Upper lobe of left lung (tissue), 6 donors: ENCODE data around the gene UGT1A4. TPM values are rescaled to one million over a fixed set of nuclear protein-coding genes. Genes with fewer than 3 reads are reported as not detected.

Source experiments
- ATAC-seq, 2 donors: fragments of 200-7000 bp; cut with Tn5 transposase; one replicate each; pipeline ENCODE4 v1.9.1; 2022; ENCODE audit warnings: mild to moderate bottlenecking in 2 of 2, moderate library complexity in 2 of 2; ENCODE audit not compliant: low FRiP score in 2 of 2
- DNase-seq, 2 donors: peaks; one replicate each; pipeline ENCODE4 v3.0.0-alpha.2; 2019 to 2020
- H3K27ac ChIP-seq, 4 donors: fragments of 200-600 bp; sonication (generic); one replicate each; pipeline ENCODE4 v1.5.1; 2016 to 2019
- H3K27me3 ChIP-seq, 4 donors: fragments of 200-600 bp; sonication (generic); one replicate each; pipeline ENCODE4 v1.5.1; 2017 to 2019
- H3K36me3 ChIP-seq, 4 donors: fragments of 200-600 bp; sonication (generic); one replicate each; pipeline ENCODE4 v1.5.1; 2016 to 2019
- H3K4me1 ChIP-seq, 4 donors: fragments of 200-600 bp; sonication (generic); one replicate each; pipeline ENCODE4 v1.5.1; 2018 to 2019
- H3K4me3 ChIP-seq, 4 donors: fragments of 200-600 bp; sonication (generic); one replicate each; pipeline ENCODE4 v1.5.1; 2017 to 2019; ENCODE audit warnings: mild to moderate bottlenecking in 2 of 4, moderate library complexity in 1 of 4
- H3K9me3 ChIP-seq, 4 donors: fragments of 200-600 bp; sonication (generic); one replicate each; pipeline ENCODE4 v1.5.1; 2018 to 2019
- EP300 ChIP-seq, 4 donors: sonication (generic); formaldehyde crosslinking; IDR thresholded peaks; one replicate each; pipeline ENCODE4 v1.5.1; 2017; ENCODE audit warnings: antibody characterized with exemption in 4 of 4, control low read depth in 2 of 4
- POLR2A ChIP-seq, 4 donors: fragments of 450-650 bp; IDR thresholded peaks; one replicate each; pipeline ENCODE4 v1.5.1; 2016 to 2017; ENCODE audit warnings: antibody characterized with exemption in 4 of 4, mild to moderate bottlenecking in 2 of 4
- POLR2AphosphoS5 ChIP-seq, 2 donors: sonication (generic); formaldehyde crosslinking; IDR thresholded peaks; one replicate each; pipeline ENCODE4 v1.5.1; 2017; ENCODE audit warnings: antibody characterized with exemption in 2 of 2
- WGBS, 2 donors: methylation state at CpG; one replicate each; pipeline ENCODE4 v1.1.5; 2017 to 2018; 5-methylcytosine and 5-hydroxymethylcytosine counted together
- total RNA-seq, 6 donors: library from RNA; depleted of rRNA in 4 of 6; stranded (reverse); fragments of >200 nt in 4 of 6; gene quantifications; one replicate each; pipeline versions ENCODE4 v1.1.0 to v1.2.1, GENCODE V29; 2016 to 2021
- TF ChIP-seq, protein P1 (sequence below), 6 experiments: fragments of 450-650 bp in 4 of 6; fragments of 200-600 bp in 2 of 6; sonication (generic) in 2 of 6; IDR thresholded peaks; one replicate each; pipeline ENCODE4 v1.5.1; 2016 to 2019; ENCODE audit warnings: antibody characterized with exemption in 6 of 6
- donor health status: DM: no; HTN: no; CAD: no; lungs with moderate emphysema.
- donor health status: DM: no; HTN: yes; CAD: no; lungs with severe emphysema.

UGT1A4 gene
- total RNA-seq, 6 donors from 2014 or later: 0.14 to 0.69 (median 0.27) TPM; not detected in 2

DNA sequence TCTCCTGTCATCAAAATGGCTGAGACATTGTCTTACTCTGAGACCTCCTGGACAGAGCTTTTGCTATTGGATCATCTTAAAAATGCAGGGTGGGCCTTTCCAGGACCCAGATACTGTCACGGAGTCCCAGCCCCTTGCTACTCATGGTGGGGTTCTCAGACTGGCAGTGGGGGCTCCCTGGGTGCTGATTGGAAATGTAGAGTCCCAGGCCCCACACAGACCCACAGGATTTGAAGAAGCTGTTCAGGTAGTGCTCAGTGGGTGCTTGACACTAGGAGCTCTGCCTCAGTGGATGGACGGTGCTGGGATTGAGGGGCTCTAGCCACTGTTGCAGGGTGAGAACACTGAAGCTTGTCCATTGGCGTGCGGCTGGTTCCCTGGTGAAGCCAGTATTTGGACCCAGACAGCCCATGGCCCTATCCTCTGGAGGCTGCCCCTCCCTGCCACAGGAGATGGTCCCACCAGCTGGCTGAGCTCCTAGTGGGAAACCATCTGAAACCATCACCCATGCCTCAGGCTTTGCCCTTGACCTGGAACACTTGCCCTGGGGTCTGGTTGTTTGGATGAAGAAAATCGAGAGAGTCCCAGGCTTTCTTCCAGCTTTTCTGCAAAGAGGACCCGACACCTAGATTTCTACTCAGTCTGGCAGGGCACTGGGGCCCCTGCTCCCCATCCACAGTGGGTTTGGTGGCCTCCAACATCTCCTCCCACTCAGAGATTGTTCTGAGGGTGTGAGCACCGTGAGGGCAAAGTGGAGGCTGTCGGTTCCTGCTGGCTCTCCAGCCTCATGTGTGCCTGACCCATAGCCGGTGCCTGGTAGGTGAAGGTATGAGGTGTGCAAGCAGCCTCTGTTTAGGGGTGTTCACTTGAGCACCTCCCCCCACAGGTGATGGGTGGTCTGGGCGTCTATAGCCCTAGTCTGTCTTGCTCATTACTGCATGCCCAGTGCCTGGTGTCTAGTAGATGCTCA, 89.7 kb downstream of the UGT1A4 start:
- DNase-seq: peak in 1 of 2 donors; percentile 6
- H3K4me3 ChIP-seq: no peak overlapping the region
- no peaks in the 10 kb centered on the region for H3K27me3 ChIP-seq
- WGBS, 2 donors: 70 to 84% methylated on average over 5 to 8 of the region's 10 CpGs
- H3K4me1 ChIP-seq: no peaks in the 10 kb centered on the region
- no peak for ATAC-seq
- no peaks in the 10 kb centered on the region for H3K36me3 ChIP-seq
- TF ChIP-seq EP300 (IDR thresholded peaks at IDR 0.05): no peak
- TF ChIP-seq POLR2A (IDR thresholded peaks at IDR 0.05): no peak
- TF ChIP-seq POLR2AphosphoS5 (IDR thresholded peaks at IDR 0.05): no peak
- TF ChIP-seq, protein P1, sequence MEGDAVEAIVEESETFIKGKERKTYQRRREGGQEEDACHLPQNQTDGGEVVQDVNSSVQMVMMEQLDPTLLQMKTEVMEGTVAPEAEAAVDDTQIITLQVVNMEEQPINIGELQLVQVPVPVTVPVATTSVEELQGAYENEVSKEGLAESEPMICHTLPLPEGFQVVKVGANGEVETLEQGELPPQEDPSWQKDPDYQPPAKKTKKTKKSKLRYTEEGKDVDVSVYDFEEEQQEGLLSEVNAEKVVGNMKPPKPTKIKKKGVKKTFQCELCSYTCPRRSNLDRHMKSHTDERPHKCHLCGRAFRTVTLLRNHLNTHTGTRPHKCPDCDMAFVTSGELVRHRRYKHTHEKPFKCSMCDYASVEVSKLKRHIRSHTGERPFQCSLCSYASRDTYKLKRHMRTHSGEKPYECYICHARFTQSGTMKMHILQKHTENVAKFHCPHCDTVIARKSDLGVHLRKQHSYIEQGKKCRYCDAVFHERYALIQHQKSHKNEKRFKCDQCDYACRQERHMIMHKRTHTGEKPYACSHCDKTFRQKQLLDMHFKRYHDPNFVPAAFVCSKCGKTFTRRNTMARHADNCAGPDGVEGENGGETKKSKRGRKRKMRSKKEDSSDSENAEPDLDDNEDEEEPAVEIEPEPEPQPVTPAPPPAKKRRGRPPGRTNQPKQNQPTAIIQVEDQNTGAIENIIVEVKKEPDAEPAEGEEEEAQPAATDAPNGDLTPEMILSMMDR (IDR thresholded peaks at IDR 0.05): no peak
- no peaks in the 10 kb centered on the region for H3K9me3 ChIP-seq
- no peak overlapping the region for H3K27ac ChIP-seq

DNA sequence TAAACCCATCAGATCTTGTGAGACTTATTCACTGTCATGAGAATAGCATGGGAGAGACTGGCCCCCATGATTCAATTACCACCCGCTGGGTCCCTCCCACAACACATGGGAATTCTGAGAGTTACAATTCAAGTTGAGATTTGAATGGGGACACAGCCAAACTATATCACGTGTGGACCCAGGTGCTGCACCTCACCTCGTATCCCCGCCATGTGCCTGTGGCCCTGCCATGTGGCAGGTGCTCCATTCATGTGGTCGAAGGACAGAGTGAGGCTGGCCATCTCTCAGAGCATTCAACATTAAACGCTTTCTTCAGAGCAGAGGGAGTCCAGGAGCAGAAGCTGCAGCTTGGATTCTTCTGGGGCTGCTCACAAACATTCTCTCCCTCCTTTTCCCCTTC, 91.8 kb downstream of the UGT1A4 start:
- Histone ChIP-seq H3K4me3 (no peak overlapping the region), H3K27ac (no peak overlapping the region), H3K36me3 (no peaks in the 10 kb centered on the region), H3K27me3 (no peaks in the 10 kb centered on the region), H3K9me3 (no peaks in the 10 kb centered on the region), H3K4me1 (no peaks in the 10 kb centered on the region)
- TF ChIP-seq EP300 (IDR thresholded peaks at IDR 0.05): no peak
- TF ChIP-seq POLR2A (IDR thresholded peaks at IDR 0.05): no peak
- no peak for TF ChIP-seq POLR2AphosphoS5 (IDR thresholded peaks at IDR 0.05)
- TF ChIP-seq, protein P1 (IDR thresholded peaks at IDR 0.05): no peak
- ATAC-seq: no peak
- DNase-seq: no peak
- WGBS, 2 donors: 89 to 90% methylated on average over 6 of the region's 6 CpGs

DNA sequence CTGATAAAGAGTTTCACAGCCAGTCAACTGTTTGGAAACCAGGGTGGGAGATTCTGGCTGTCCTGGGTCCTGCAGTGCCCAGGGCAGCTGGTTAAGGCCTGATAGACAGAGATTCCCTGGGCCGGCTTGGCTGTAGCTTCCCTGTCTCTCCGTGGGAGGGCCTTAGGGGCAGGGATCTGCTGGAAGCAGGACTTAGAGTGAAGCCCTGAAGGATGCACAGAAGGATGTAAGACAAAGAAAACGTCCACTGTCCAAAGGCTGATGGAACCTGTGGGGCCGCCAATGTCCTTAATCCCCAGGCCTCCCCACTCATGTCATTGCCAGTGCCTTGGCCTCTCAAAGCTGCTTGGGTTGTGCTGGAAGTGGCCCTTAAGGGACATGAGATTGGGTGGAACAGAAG, 92.6 kb downstream of the UGT1A4 start:
- TF ChIP-seq POLR2AphosphoS5 (IDR thresholded peaks at IDR 0.05): no peak
- peak in 1 of 2 donors; percentile 15 for DNase-seq
- no peak overlapping the region for H3K4me3 ChIP-seq
- ATAC-seq: no peak
- 81 to 92% methylated on average over 2 to 4 of the region's 4 CpGs for WGBS, 2 donors
- H3K4me1 ChIP-seq: no peaks in the 10 kb centered on the region
- no peaks in the 10 kb centered on the region for H3K27me3 ChIP-seq
- H3K9me3 ChIP-seq: no peaks in the 10 kb centered on the region
- H3K36me3 ChIP-seq: no peaks in the 10 kb centered on the region
- no peak overlapping the region for H3K27ac ChIP-seq

DNA sequence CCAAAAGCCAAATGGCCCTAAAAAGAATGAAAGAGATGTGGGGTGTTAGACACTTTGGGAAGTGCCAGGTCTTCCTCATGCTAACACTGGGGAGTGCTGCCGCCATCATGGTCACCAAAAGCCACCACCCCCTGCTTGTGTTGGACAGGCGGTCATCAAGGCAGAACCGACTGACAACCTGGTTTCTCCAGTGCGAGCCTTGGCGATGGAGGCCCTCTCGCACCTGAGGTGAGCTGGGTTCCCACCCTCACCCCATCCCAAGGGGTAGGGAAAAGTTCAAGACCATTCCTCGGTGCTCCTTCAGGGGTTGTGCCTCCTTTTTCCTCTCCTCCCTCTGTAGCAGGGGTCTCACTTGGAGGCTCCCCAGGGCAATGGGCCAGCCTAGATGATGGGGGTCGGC, 93.2 kb downstream of the UGT1A4 start:
- no peak overlapping the region for H3K27ac ChIP-seq

DNA sequence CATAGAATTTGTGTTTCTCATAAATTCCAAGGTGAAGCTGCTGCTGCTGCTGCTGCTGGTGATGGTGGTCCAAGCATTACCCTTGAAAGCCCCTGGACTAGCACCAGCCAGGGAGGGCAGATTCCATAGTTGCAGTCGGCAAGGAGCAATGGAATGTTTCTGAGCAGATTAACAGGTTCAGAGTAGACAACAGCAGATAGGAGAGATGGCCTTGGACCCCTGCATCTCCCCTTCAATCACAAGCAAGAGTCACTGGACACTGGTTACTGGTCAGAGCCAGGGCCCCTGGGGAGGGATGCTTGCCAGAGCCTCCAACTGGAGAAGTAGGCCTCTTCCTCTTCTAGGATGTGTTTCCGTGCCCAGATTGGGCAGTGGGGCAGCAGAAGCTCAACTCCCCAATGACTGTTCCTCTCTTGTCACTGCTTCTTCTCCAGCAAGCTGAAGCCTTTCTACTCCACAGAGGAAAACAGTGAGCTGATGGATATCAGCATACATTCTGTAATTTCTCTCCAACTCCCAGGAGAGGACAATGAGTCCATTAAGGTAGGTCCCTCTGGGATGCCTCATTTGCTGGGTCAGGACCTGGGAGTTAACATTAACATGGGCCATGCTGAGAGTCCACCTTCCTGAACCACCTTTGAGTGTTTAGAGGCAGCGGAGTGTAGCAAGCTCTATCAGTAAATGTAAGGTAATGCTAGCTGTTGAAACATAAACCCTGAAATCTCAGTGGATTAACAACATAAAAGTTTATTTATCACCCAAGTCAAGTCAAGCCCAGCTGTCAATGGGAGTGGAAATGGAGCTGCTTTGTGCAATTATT, 94.9 kb downstream of the UGT1A4 start:
- peak in 1 of 2 donors; percentile 6 for DNase-seq
- Histone ChIP-seq H3K27me3 (no peaks in the 10 kb centered on the region), H3K4me3 (no peak overlapping the region), H3K36me3 (no peaks in the 10 kb centered on the region), H3K9me3 (no peaks in the 10 kb centered on the region), H3K4me1 (no peaks in the 10 kb centered on the region), H3K27ac (no peak overlapping the region)
- TF ChIP-seq POLR2A (IDR thresholded peaks at IDR 0.05) (no peak), EP300 (IDR thresholded peaks at IDR 0.05) (no peak), POLR2AphosphoS5 (IDR thresholded peaks at IDR 0.05) (no peak)
- TF ChIP-seq, protein P1 (IDR thresholded peaks at IDR 0.05): no peak
- no peak for ATAC-seq
- WGBS, 2 donors: 82 to 91% methylated on average over 3 of the region's 3 CpGs

More for the DNA sequence above, 93.2 kb downstream of the UGT1A4 start:
- Histone ChIP-seq H3K9me3 (no peaks in the 10 kb centered on the region), H3K4me1 (no peaks in the 10 kb centered on the region), H3K36me3 (no peaks in the 10 kb centered on the region), H3K27me3 (no peaks in the 10 kb centered on the region), H3K4me3 (no peak overlapping the region)
- no peak for ATAC-seq
- WGBS, 2 donors: 84% methylated on average over 6 of the region's 8 CpGs; no CpG with 5 or more reads in 1 of the 2 donors
- no peak for TF ChIP-seq POLR2AphosphoS5 (IDR thresholded peaks at IDR 0.05)
- DNase-seq: peak in 1 of 2 donors; percentile 6
